Measurements from ENCODE around the gene STARD3NL.

The STARD3NL gene

GRCh38 chr7:38211486-38211885 lies 33.4 kb downstream of the STARD3NL start:
- ChIA-PET POLR2A (no interaction called here), CTCF (interaction anchor here (0.6 to 2.0 kb wide), 5 partner anchors 11 to 482 kb away, joined by 3 to 10 read pairs (median 3); no protein-coding TSS in a partner anchor)
- peaks cover 2% of the 10 kb centered on the region; the same call in 1 of the 2 replicates for H3K4me1 ChIP-seq (ENCODE audit: control insufficient read depth, insufficient read depth, low read length)
- no peak overlapping the region for H3K27ac ChIP-seq (ENCODE audit: extremely low read depth, low read depth, low read length)
- H3K9me3 ChIP-seq (ENCODE audit: control insufficient read depth, insufficient read depth, low read depth, low read length) = no peaks in the 10 kb centered on the region
- TF ChIP-seq ZNF292 (tag by site-specific recombination; IDR thresholded peaks at IDR 0.05; ENCODE audit: borderline replicate concordance, low read depth) (no peak), ZNF544 (tag by site-specific recombination; IDR thresholded peaks at IDR 0.05) (no peak), ZNF140 (tag by site-specific recombination; IDR thresholded peaks at IDR 0.05) (no peak), ZNF777 (tag by site-specific recombination; IDR thresholded peaks at IDR 0.05; ENCODE audit: borderline replicate concordance) (no peak), ZNF776 (tag by site-specific recombination; IDR thresholded peaks at IDR 0.05; ENCODE audit: borderline replicate concordance) (no peak), ZBTB7A (tag by site-specific recombination; IDR thresholded peaks at IDR 0.05; ENCODE audit: low read depth) (no peak), ZNF10 (tag by site-specific recombination; IDR thresholded peaks at IDR 0.05) (no peak), ZNF548 (tag by site-specific recombination; IDR thresholded peaks at IDR 0.05) (no peak), ZNF398 (tag by site-specific recombination; IDR thresholded peaks at IDR 0.05) (no peak), ZNF404 (tag by site-specific recombination; IDR thresholded peaks at IDR 0.05) (no peak), ZNF521 (tag by site-specific recombination; IDR thresholded peaks at IDR 0.05) (no peak)
- H3K4me3 ChIP-seq (ENCODE audit: low read depth, low read length) = no peak overlapping the region
- H3K36me3 ChIP-seq (ENCODE audit: control insufficient read depth in 2 of 2, insufficient read depth in 1 of 2, low read length in 2 of 2) = peaks cover 17 to 27% of the 10 kb centered on the region in 2 experiments

- Histone ChIP-seq H3K9me3 (ENCODE audit: control insufficient read depth, insufficient read depth, low read depth, low read length) (no peaks in the 10 kb centered on the region), H3K27ac (ENCODE audit: extremely low read depth, low read depth, low read length) (no peak overlapping the region), H3K4me1 (ENCODE audit: control insufficient read depth, insufficient read depth, low read length) (peaks cover 2% of the 10 kb centered on the region; the same call in 1 of the 2 replicates), H3K36me3 (ENCODE audit: control insufficient read depth in 2 of 2, insufficient read depth in 1 of 2, low read length in 2 of 2) (peaks cover 17 to 32% of the 10 kb centered on the region in 2 experiments), H3K4me3 (ENCODE audit: low read depth, low read length) (no peak overlapping the region)
- POLR2A ChIA-PET = no interaction called here
- TF ChIP-seq CTCF (tag by site-specific recombination; IDR thresholded peaks at IDR 0.05) (no peak), ZNF184 (tag by site-specific recombination; IDR thresholded peaks at IDR 0.05) (no peak), ZNF292 (tag by site-specific recombination; IDR thresholded peaks at IDR 0.05; ENCODE audit: borderline replicate concordance, low read depth) (no peak), ZNF248 (tag by site-specific recombination; IDR thresholded peaks at IDR 0.05) (no peak), ZNF341 (tag by site-specific recombination; IDR thresholded peaks at IDR 0.05; ENCODE audit: low read depth) (no peak), ZNF223 (tag by site-specific recombination; IDR thresholded peaks at IDR 0.05) (no peak), MZF1 (tag by site-specific recombination; IDR thresholded peaks at IDR 0.05; ENCODE audit: borderline replicate concordance) (no peak), ZNF596 (tag by site-specific recombination; IDR thresholded peaks at IDR 0.05) (no peak), PRDM10 (tag by site-specific recombination; IDR thresholded peaks at IDR 0.05) (no peak), ZNF610 (tag by site-specific recombination; IDR thresholded peaks at IDR 0.05; ENCODE audit: borderline replicate concordance) (no peak), MYNN (tag by site-specific recombination; IDR thresholded peaks at IDR 0.05; ENCODE audit: borderline replicate concordance) (no peak)
- CTCF ChIA-PET = interaction anchor here (0.6 to 2.0 kb wide), 4 partner anchors 105 to 483 kb away, joined by 3 to 10 read pairs (median 3); no protein-coding TSS in a partner anchor
Measured at GRCh38 chr7:38211940-38212339, 33.9 kb downstream of the STARD3NL start.

All from HEK293 (cell line).